NCI-H2081 (cell line): Measurements from ENCODE around the gene STXBP3.
"Not testable (repeated sequence)": the region's sequence is repeated elsewhere in the genome, so short reads cannot be mapped to it uniquely, and the experiment has no call there.

Experiments
- DNase-seq, 2 experiments: peaks; one replicate each; lab custom pipeline; 2025; lab: John Stamatoyannopoulos, UW

Gene STXBP3

DNA sequence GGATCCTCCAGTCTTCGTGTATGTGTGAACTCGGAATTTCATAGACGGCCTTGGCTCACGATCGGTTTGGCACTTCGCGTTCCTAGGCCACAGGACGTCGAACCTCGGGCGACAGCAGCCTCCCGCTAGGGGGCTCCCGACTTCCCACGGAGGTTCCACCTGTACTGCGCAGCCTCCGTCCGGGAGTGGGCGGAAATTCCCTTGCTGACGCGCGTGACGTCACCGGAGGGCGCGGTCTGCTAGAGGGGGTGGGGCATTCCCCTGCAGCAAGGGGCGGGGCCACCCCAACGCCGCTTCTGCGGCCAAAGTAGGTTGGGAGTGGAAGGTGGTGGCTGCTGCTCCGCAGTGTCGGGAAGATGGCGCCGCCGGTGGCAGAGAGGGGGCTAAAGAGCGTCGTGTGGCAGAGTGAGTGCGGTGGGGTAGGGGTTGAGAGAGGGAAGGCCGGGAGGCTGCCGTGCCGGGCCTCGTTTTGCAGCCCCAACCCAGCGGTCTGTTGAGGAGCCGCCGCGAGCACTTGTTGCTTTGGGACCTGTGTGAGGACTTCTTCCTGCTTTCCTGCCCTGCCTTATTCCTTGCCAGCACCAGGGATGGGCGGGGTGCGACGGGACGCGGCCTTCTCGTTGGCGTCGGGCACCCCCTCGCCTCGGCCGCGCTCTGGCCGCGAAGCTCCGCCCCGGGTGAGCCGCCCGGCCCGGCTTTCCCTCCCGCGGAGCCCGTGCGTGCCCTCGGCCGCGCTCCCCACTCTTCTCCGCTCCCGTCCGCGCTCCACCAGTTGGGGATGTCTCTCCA lies at the start of gene STXBP3:
Gene STXBP3 (plus strand): TSS at position 293 of the 789 bp plus-strand sequence. CDS start 64 bp downstream, at position 357.
- peak; percentile 92 to 96 for DNase-seq

GRCh38 chr1:108699375-108700332 lies 46.8 kb upstream of the STXBP3 start:
- DNase-seq, result no peak

DNA sequence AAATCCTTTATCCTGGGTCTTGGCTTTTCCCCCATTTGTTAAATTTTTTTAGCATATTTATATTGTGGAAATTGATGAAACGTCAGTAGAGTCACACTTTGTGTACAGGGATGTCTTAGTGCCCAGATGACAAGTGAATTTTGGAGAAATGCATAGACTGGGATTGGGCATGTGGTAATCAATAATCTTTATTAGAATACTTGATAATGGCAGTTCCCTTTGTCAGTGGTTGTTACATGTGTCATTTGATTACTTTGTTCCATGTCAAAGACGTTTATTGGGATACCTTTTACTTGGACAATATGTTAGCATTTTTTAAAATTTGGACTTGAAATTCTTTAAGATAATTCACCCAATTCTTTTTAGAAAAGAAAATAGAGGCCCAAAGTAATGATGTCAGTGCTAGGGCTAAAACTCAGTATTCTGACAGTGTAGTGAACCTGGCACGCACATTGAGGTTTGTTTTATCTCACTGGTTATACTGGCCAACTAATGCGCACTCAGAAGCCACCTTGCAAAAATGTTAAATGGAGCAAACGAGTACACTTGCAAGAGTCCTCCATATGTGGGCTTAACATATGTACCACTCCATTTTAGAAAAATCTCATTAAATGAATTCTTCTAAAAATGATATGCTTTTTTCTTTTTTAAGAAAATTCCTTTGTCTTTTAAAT lies 45.2 kb upstream of the STXBP3 start:
- no peak for DNase-seq

GRCh38 chr1:108702109-108702508 lies 44.4 kb upstream of the STXBP3 start:
- not testable (repeated sequence) for DNase-seq

DNA sequence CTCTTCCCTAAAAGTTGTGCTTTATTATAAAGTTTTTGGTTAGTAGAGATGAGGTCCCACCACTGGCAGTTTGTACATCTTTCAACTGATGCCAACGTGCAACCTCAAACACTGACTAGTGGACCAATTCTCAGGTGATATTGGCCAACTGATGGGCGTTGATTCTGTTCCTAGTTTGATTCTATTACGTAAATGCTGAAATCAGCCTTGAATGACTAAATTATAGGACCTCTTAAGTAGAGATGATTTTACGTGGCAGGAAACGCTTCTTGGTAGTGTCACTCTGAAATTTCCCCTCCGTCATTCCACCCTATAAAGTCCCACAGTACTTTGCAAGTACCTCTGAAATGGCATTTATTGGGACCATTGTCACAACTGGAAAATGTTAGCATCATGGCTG lies 42.5 kb upstream of the STXBP3 start:
- no peak for DNase-seq

- DNase-seq, result no peak
Observed at GRCh38 chr1:108704496-108704895, 42.0 kb upstream of the STXBP3 start.

DNA sequence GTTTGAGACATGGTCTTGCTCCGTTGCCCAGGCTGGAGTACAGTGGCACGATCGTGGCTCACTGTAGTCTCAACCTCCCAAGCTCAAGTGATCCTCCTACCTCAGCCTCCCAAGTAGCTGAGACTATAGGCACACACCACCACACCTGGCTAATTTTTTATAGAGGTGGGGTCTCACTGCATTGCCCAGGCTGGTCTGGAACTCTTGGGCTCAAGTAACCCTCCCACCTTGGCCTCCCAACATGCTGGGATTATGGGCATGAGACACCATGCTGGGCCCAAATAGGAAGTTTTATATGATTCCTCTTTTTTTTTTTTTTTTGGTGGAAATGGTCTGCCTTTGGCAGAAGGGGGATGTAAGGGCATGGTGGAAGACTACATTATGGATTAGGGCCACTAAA lies 39.8 kb upstream of the STXBP3 start:
- no peak for DNase-seq

DNA sequence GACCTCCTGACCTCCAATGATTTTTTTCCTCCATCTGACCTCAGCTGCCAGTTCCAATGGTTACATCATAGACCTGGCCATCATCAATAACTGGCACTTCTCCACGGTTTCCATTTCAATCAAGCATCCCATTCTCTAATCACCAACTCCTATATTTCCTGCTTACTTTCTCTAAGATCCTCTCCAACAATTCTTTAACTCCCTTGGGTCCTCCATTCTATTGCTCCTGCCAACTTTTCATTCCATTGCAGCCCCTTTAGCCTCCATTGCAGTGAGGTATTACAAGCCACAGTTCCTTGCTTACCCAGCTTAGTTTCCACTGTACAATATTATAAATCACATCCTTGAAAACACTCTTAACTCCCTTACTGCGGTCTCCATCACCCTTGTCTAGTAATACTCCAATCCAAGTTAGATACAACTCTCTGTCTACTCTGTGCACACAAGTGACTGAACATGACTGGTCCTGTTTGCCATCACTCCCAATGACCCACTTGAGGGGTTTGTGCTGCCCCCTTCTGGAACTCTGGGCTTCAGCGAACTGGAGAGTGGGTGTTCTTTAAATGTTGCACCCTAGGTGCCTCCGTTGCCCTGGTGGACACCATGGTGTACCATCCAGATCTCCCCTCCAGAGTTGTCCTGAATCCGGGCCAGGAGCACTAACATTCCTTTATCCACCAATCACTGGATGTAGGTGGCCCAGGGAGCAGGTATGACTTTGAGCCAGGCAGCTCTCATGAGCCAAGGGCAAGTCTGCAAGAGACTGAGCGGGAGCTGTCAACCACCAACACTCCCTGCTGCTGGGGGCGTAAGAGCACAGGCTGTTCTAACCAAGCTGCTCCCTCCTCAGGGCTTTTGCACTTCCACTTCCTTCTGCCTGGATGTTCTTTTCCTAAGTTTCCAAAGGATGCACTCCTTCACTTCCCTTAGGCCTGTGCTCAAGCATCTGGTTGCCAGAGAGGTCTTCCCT lies 37.5 kb upstream of the STXBP3 start:
- DNase-seq, result no peak

GRCh38 chr1:108712606-108713150 lies 33.8 kb upstream of the STXBP3 start, which contains the start of gene FNDC7:
FNDC7 (plus strand) TSS chr1:108712908; CDS start chr1:108712934, 26 bp downstream.
- DNase-seq, result no peak

- no peak for DNase-seq
Observed at GRCh38 chr1:108715932-108716331, 30.5 kb upstream of the STXBP3 start.

GRCh38 chr1:108716437-108717230 lies 29.8 kb upstream of the STXBP3 start:
- DNase-seq, result no peak

DNA sequence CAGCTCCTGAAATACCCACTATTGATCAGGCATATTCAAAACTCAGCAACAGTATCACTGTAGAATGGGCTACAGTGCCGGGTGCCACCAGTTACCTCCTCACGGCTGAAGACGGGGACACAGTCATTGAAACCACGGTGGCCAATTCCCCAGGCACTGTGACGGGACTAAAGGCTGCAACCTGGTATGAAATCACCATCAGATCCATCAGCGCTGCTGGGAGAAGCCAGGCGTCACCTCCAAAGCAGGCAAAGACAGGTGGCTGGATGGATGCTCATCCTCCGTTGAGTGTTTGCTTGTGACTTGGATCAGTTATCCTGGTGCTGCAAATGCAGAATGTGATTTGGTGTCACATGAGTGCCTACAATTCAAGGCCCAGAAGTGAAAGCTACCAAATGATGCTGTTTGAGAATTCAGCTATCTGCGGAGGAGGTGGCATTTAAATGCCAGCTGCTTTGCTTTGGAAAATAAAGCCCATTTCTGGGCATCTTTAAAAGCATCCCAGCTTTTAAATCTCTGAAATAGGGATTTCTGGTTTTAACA lies 28.6 kb upstream of the STXBP3 start:
- DNase-seq, result no peak

- DNase-seq, result no peak
Observed at GRCh38 chr1:108718927-108719655, 27.4 kb upstream of the STXBP3 start.

DNA sequence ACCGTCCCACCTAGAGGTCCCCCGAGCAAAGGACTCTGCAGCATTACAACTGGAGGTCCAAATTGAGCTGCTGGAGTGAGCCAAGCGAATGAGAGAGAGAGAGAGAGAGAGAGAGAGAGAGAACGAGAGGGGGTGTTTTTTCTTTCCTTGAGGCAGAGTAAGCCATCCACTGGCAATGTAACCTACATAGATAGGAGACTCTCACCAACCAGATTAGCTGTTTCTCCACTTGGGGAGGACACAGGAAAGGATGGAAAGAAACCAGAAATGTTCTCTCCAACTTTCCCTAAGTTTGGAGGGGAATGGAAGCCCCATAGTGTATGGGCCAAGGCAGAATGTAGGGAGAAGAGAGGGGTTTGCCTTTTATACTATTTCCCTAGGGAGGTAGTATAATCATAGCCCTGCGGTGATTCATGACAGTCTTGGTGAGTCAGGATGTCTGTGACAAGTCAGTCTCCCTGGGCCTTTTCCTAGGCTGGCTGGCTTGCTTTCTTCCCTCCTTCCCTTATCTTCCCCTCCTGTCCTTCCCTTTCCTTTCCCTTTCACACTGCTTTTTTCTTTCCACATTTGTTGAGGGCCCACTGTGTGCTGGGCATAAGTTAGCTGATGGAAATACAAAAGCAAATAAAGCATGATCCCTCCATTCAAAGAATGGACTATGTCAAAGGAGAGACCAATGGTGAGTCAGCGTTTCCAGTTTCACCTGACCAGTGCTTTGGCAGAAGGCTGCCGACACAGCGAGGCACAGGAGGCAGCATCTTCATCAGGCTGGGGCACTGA lies 26.6 kb upstream of the STXBP3 start:
- DNase-seq, result no peak

DNA sequence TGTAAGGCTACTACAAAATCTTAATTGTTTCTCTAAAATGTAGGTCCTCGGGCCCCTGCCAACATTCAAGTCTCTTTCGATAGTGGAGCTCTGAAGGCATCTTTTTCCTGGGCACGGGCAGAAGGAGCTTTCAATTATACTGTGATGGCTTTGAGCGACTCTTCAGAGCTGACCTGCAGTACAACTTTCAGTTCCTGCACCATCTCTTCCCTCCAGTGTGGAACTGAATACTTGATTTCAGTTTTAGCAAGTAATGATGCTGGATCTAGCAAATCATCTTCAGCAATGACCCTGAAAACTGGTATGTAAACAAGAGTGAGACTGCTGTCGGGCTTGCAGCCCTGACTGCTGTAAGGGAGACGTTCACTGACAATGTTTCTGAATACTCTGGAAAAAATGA lies 24.2 kb upstream of the STXBP3 start:
- no peak for DNase-seq

DNA sequence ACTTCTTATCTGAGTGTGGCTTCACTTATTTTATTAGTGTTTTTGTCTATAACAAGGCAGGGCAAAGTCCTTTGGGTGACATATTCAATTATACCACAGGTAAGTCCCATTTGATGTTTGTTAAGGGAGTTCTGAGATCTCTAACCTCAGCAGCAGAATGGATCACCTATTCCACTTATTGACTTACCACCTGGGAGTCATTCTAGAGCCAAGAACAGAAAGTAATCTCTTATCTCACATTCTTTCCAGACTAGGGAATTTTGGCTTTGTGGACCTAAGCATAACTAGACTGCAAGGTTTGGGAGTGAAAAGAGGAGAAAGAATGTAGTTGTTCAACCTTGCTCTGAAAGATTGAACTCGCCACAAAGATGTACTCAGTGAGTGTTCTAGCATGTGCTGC lies 20.6 kb upstream of the STXBP3 start:
- no peak for DNase-seq

- no peak for DNase-seq
Observed at GRCh38 chr1:108728327-108728923, 18.0 kb upstream of the STXBP3 start.

DNA sequence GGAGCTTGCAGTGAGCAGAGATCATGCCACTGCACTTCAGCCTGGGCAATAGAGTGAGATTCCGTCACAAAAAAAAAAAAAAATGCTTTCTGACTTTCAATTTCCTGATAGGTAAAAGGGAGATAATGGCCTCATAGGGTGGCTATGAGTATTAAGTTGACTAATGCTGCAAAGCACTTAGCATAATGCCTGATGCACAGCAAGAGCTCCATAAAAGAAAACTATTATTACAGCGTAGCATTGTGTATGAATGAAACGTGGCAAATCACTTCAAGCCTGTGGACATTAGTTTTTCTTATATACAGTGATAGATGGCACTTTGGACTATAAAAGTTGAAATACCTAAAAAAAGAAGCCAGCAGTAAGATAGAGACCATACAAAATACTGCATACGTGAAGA lies 17.0 kb upstream of the STXBP3 start:
- no peak for DNase-seq
